Measurements from ENCODE around the gene SEC22A.

DNA sequence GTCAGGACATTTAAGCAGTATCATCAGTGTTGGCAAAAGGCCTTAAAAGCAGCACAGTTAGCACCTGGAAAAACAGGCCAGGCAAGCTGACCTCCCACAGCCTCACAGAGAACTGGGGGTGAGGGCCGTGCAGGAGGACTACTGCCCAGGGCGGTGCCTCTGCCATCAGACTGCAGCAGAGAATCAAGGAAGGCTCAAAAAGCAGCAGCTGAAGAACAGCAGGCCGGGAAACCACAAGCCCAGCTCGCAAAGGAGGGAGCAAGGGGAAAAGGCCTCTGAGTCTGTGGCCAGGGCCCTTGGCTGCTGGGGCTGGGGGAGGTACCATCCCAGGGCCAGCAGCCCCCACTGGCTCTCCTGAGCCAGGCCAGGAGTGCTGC is 84.2 kb downstream of the SEC22A start:
- TF ChIP-seq TEAD4 (IDR thresholded peaks at IDR 0.05) (no peak), CEBPB (IDR thresholded peaks at IDR 0.05) (no peak), YY1 (IDR thresholded peaks at IDR 0.05; ENCODE audit: low read depth) (no peak), NFIC (IDR thresholded peaks at IDR 0.05) (no peak), EP300 (IDR thresholded peaks at IDR 0.05; ENCODE audit: borderline replicate concordance) (no peak), TAF1 (IDR thresholded peaks at IDR 0.05; ENCODE audit: low read depth) (no peak), TCF12 (IDR thresholded peaks at IDR 0.05; ENCODE audit: low read depth) (no peak), EGR1 (IDR thresholded peaks at IDR 0.05) (no peak), RAD21 (IDR thresholded peaks at IDR 0.05; ENCODE audit: low read depth) (no peak), CREB1 (IDR thresholded peaks at IDR 0.05; ENCODE audit: low read depth) (no peak), ZBTB7A (IDR thresholded peaks at IDR 0.05; ENCODE audit: low read depth) (no peak)
- TF ChIP-seq, protein P1, sequence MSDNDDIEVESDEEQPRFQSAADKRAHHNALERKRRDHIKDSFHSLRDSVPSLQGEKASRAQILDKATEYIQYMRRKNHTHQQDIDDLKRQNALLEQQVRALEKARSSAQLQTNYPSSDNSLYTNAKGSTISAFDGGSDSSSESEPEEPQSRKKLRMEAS (IDR thresholded peaks at IDR 0.05) = no peak
- TF ChIP-seq, protein P2, sequence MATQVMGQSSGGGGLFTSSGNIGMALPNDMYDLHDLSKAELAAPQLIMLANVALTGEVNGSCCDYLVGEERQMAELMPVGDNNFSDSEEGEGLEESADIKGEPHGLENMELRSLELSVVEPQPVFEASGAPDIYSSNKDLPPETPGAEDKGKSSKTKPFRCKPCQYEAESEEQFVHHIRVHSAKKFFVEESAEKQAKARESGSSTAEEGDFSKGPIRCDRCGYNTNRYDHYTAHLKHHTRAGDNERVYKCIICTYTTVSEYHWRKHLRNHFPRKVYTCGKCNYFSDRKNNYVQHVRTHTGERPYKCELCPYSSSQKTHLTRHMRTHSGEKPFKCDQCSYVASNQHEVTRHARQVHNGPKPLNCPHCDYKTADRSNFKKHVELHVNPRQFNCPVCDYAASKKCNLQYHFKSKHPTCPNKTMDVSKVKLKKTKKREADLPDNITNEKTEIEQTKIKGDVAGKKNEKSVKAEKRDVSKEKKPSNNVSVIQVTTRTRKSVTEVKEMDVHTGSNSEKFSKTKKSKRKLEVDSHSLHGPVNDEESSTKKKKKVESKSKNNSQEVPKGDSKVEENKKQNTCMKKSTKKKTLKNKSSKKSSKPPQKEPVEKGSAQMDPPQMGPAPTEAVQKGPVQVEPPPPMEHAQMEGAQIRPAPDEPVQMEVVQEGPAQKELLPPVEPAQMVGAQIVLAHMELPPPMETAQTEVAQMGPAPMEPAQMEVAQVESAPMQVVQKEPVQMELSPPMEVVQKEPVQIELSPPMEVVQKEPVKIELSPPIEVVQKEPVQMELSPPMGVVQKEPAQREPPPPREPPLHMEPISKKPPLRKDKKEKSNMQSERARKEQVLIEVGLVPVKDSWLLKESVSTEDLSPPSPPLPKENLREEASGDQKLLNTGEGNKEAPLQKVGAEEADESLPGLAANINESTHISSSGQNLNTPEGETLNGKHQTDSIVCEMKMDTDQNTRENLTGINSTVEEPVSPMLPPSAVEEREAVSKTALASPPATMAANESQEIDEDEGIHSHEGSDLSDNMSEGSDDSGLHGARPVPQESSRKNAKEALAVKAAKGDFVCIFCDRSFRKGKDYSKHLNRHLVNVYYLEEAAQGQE (IDR thresholded peaks at IDR 0.05; ENCODE audit: low read depth) = no peak
